ENCODE results near the gene TMEM247.

TMEM247 gene

GRCh38 chr2:46490521-46491141 lies 11.3 kb downstream of the TMEM247 start:
- no peak for DNase-seq

- DNase-seq = no peak
Observed at GRCh38 chr2:46492301-46492700, 12.9 kb downstream of the TMEM247 start.

DNA sequence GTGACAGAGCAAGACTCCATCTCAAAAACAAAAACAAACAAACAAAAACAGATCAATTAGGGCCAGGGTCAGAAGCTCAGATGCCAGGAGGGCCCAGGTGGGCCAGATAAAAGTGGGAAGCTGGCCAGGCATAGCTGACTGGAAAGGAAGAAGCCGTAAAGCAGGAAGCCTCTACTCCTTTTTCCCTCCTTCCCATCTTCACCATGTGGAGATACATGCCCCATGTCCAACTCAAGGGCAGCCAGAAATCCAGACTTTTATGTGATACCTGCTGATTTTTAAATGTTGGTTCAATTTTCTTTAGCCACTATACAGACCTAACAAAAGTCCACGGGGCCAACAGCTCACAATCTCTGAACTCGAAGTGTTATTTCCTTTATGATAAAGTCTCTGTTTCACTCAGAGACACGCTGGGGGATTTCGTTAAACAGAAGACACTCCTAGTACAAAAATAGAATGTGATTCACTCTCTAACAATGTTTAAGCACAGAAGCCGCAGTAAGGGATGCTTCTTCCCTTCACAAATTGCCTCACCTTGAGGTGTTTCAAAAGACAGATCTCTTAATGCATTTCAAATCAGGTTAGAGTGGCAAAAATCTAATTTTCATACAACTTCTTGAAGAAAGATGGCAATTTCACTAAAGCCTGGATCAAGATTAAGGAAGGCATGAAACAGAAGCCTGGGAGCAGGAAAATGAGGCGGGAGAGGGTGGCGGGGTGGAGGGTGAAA lies 14.0 kb downstream of the TMEM247 start:
- DNase-seq = no peak

DNA sequence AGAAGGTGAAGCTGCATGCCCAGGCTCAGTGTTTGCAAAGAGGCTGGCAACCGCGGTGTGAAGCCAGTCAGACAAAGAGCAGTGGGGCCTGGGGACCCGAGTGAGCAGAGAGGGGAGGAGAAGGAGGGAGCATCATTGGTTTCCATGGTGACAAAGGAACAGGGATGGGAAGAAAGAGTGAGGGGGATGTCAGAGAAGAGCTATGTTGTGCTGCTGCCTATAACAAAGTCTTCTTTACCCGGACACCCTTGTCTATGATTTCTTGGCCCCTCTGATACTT lies 14.5 kb downstream of the TMEM247 start:
- DNase-seq = no peak

GRCh38 chr2:46494596-46494995 lies 15.2 kb downstream of the TMEM247 start:
- no peak for DNase-seq

DNA sequence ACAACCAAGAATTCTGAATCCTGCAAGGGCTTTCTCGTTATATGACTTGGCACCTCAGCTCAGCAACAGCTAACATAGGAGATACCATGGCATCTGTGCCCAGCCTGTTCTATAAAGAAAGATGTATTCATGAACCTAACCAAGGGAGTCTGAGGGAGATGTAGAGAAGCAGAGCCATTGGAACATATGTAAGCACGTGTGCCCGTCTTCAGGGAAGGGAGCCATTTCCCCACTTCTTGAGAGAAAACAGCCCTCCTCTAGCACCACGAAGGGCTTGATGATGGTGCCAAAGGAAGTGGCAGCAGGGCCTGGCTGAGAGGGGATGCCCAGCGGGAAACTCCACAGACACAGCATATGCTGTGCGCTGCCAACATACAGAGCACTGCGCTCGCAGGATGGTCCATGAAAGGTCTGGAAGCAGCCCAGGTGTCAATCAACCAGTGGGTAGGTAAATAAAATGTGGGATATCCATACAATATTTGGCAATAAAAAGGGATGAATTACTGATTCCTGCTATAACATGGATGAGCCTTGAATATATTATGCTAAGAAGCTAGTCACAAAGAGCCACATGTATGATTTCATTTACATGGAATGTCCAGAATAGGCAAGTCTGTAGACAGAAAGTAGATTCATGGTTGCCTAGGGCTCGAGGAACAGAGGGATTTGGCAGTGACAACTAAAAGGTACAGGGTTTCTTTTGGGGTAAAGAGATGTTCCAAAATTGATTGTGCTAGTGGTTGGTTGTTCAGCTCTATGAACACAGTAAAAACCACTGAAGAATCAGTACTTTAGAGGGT lies 16.1 kb downstream of the TMEM247 start:
- DNase-seq = no peak

- DNase-seq = no peak
Observed at GRCh38 chr2:46497766-46498165, 18.4 kb downstream of the TMEM247 start.

DNA sequence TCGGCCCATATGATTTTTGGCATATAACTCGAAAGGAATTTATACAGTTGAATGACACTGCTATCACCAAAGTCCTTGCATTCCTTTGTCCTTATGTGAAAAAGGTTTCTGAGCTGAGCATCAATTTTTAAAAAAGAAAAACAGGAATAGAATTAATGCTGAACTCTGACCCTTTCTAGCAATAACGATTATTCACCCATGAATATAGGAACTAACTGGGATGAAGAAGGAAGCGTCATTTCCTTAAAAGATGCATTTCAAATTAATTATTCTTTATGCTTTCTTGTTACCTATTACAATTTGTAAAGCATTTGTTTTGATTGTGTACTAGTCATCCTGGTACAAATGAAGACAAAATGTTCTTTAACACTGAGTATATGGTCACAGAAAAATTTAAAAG lies 19.3 kb downstream of the TMEM247 start:
- no peak for DNase-seq

- DNase-seq = no peak
Observed at GRCh38 chr2:46499392-46499785, 20.0 kb downstream of the TMEM247 start.

- no peak for DNase-seq
Observed at GRCh38 chr2:46500801-46501200, 21.4 kb downstream of the TMEM247 start.

GRCh38 chr2:46502291-46502885 lies 23.0 kb downstream of the TMEM247 start:
- no peak for DNase-seq

GRCh38 chr2:46503686-46504085 lies 24.3 kb downstream of the TMEM247 start:
- DNase-seq = no peak

GRCh38 chr2:46504221-46504620 lies 24.9 kb downstream of the TMEM247 start:
- DNase-seq = no peak

DNA sequence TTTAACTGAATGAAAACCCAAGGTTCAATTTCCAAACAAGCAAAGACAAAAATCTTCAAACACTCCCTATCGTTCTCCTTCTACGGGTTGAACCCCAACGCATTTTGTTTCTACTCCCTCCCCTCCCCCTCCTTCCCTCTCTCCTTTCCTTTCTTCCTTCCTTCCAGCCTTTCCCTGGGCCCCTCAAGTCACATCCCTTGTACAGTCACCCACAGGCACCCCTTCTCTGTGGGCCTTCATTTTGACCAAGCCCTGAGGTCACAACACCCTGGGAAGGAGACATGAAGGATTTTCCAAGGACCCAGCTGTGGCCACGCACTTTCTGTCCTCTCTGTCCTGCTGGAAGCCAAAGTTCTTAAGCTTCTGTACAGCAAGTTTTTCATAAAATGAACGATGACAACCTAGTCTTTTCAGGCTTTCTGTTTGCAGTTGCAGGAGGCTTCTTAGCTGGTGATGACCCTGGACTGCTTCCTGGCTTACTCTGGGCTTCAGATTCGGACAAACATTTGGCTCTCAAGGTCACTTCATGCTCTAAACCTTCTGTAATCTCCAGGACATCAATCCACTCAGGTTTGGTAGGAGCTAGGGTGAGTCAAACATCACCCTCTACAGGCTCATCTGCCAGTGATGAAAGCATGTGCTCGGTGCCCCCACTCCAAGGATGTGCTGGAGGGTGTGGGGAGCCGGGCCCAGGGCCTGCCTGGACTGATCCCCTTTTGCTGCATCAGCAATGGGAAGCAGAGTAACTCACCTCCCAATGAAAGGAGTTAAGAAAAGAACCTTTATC lies 25.5 kb downstream of the TMEM247 start:
- no peak for DNase-seq

DNA sequence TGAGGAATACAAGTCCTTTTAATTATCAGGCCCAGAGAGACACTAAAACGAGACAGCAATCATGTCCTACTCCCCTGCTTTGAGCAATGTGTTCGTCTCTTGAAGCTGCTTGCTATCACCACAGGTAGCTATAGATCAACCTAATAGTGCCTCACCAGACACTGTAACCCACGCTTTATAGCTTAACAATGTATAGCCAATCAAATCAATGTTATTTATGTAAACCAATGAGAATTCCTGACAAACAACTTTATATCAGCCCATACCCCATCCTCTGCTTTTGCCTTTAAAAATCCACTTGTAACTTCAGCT lies 26.1 kb downstream of the TMEM247 start:
- DNase-seq = no peak

GRCh38 chr2:46506131-46506706 lies 26.9 kb downstream of the TMEM247 start:
- no peak for DNase-seq

DNA sequence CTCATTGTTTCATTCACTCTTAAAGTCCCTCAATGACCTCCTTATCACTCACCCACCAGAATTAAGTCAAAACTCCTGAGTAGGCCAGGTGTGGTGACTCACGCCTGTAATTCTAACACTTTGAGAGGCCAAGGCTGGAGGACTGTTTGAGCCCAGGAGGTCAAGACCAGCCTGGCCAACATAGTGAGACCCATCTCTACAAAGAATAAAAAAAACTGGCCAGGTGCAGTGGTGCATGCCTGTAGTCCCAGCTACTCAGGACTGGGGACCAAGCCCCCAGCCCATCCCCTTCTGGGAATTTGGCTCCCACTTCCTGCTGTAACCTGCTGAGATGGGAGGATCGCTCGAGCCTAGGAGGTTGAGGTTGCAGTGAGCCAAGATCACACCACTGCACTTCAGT lies 28.9 kb downstream of the TMEM247 start:
- no peak for DNase-seq

GRCh38 chr2:46508759-46509158 lies 29.4 kb downstream of the TMEM247 start:
- DNase-seq = no peak

DNA sequence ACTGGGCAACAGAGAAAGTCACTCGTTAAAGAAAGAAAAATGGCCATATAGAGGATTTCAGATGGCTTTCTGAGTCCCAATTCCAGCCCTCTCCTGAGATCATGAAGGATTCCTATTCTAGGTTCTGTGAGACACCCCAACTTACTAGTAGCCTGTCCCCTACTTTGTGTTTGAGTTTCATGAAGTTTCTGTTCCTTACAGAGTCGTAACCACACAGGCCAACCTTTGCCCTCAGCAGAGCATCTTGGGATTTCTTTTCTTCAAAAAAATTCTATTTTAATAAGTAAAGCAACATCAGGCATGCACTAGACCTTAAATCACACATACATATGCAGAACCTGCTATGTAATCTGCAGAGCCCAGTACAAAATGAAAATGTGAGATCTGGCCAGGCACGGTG lies 30.4 kb downstream of the TMEM247 start:
- DNase-seq = no peak

DNA sequence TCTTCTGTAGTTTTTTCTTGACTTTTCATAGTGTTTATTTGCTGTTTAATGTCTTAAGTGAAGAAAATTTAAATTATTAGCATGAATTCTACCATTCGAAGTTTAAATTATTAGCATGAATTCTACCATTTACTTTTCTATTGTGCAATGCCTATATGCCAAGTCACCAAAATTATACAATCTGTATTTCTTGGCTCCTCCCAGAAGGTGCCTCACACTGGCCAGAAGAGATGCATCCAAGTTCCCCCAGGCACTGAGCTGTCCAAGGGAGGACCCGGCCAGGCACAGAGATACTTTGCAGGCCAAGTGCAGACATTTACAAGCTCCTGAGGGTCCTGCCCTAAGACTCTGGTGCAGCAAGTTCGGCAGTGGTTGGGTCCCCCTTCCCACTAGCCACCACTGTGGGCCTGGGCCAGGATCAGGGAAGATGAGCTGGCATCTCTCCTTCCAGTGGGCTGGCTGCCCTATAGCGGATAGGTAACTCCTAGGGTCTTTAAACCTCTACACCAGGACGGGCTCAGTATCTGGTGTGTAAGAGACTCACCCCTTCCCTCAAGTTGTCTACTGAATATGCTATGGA lies 31.3 kb downstream of the TMEM247 start:
- DNase-seq = no peak

- no peak for DNase-seq
Observed at GRCh38 chr2:46512185-46512584, 32.8 kb downstream of the TMEM247 start.

GRCh38 chr2:46514738-46515137 lies 35.4 kb downstream of the TMEM247 start:
- no peak for DNase-seq
